Choroid plexus epithelial cell (primary cell): ENCODE data around the gene ERLIN1.

ENCODE experiments used
- DNase-seq: peaks from one replicate; pipeline ENCODE4 v3.0.0-alpha.2; 2010; ENCODE audit warnings: low read depth
- H3K4me3 ChIP-seq: 2 replicates; pipeline ENCODE4 v1.5.1; 2011; ENCODE audit warnings: low read depth, mild to moderate bottlenecking, control low read depth, low read length, moderate library complexity
- TF ChIP-seq, protein P1 (sequence below): conservative IDR thresholded peaks from 2 replicates; pipeline ENCODE4 v1.5.1; 2011; ENCODE audit warnings: low read depth, mild to moderate bottlenecking, control low read depth, inconsistent platforms, low read length, moderate library complexity

ERLIN1 gene

GRCh38 chr10:100114976-100115770, 70.7 kb downstream of the ERLIN1 start:
- peak overlapping the region; percentile 35 for H3K4me3 ChIP-seq
- DNase-seq: no peak
- TF ChIP-seq, protein P1, sequence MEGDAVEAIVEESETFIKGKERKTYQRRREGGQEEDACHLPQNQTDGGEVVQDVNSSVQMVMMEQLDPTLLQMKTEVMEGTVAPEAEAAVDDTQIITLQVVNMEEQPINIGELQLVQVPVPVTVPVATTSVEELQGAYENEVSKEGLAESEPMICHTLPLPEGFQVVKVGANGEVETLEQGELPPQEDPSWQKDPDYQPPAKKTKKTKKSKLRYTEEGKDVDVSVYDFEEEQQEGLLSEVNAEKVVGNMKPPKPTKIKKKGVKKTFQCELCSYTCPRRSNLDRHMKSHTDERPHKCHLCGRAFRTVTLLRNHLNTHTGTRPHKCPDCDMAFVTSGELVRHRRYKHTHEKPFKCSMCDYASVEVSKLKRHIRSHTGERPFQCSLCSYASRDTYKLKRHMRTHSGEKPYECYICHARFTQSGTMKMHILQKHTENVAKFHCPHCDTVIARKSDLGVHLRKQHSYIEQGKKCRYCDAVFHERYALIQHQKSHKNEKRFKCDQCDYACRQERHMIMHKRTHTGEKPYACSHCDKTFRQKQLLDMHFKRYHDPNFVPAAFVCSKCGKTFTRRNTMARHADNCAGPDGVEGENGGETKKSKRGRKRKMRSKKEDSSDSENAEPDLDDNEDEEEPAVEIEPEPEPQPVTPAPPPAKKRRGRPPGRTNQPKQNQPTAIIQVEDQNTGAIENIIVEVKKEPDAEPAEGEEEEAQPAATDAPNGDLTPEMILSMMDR: no peak

GRCh38 chr10:100114460-100114859, 71.4 kb downstream of the ERLIN1 start:
- H3K4me3 ChIP-seq: no peak overlapping the region
- DNase-seq: no peak
- TF ChIP-seq, protein P1: no peak

DNA sequence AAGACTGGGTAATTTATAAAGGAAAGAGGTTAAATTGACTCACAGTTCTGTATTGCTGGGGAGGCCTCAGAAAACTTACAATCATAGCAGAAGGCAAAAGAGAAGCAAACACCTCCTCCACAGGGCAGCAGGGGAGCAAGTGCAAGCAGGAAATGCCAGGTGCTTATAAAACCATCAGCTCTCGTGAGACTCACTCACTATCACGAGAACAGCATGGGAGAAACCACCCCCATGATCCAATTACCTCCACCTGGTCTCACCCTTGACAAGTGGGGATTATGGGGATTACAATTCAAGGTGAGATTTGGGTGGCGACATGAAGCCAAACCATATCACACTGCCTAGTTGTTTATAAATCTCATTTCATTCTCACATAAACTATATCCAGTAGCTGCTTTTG, 76.2 kb downstream of the ERLIN1 start:
- DNase-seq: no peak
- no peak overlapping the region for H3K4me3 ChIP-seq
- TF ChIP-seq, protein P1: no peak

GRCh38 chr10:100106865-100107264, 79.0 kb downstream of the ERLIN1 start:
- DNase-seq: no peak
- no peak overlapping the region for H3K4me3 ChIP-seq
- TF ChIP-seq, protein P1: no peak

GRCh38 chr10:100104300-100104699, 81.5 kb downstream of the ERLIN1 start:
- H3K4me3 ChIP-seq: no peak overlapping the region
- TF ChIP-seq, protein P1: no peak
- no peak for DNase-seq

- TF ChIP-seq, protein P1: no peak
- peak; percentile 86 for DNase-seq
Observed at GRCh38 chr10:100103581-100103980, 82.2 kb downstream of the ERLIN1 start.

More at GRCh38 chr10:100103581-100103980, 82.2 kb downstream of the ERLIN1 start:
- H3K4me3 ChIP-seq: no peak overlapping the region
